GM18907 (cell line): ENCODE data around the gene ATP2C1.

Source experiments
- ATAC-seq: cut with Tn5 transposase; IDR thresholded peaks from one replicate; pipeline ENCODE4 v1.9.1; 2021; ENCODE audit warnings: mild to moderate bottlenecking, moderate library complexity; ENCODE audit not compliant: unreplicated experiment

Gene ATP2C1

DNA sequence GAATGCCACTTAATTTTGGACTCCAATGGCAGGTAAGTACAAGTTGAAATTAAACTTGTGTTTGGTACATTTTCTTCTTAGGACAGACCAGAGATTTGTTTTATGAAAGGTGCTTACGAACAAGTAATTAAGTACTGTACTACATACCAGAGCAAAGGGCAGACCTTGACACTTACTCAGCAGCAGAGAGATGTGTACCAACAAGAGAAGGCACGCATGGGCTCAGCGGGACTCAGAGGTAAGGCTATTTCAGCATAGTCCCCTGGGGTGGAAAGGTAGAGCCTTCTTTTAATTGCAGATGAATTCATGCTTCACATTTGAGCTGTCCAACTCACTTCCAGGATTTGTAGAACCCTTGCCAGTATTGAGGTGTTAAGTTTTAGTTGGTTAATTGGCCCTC, 81.4 kb downstream of the ATP2C1 start:
- ATAC-seq = no peak

DNA sequence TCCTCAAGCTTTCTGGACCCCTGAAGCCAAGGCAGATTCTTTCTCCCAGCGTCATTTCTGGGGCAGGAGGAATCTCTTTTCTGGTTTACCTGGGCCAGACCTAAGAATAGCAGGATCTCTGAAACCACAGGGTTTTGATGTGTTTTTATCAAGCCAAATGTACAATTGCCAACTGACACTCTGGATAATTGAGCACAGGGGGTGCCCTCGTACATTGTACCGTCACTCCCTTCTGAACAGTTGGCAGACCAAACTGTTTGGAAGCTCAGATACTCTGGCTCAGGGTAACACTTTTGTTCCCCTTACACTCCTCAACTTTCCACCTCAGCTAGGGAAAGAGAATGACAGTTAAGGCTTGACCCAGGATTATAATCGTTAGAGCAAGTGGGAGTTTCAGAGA, 82.8 kb downstream of the ATP2C1 start:
- ATAC-seq = no peak

DNA sequence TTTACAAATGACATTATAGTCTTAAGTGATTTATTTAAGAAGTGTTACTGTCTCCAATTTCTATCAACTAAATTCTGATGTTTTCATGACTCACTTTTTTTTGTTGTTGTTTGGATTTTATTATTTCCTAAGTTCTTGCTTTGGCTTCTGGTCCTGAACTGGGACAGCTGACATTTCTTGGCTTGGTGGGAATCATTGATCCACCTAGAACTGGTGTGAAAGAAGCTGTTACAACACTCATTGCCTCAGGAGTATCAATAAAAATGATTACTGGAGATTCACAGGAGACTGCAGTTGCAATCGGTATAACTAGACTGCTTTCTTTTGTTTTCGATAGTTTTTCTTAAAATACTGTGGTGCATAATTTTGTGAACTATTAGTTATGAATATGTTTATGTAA, 85.2 kb downstream of the ATP2C1 start:
- no peak for ATAC-seq

DNA sequence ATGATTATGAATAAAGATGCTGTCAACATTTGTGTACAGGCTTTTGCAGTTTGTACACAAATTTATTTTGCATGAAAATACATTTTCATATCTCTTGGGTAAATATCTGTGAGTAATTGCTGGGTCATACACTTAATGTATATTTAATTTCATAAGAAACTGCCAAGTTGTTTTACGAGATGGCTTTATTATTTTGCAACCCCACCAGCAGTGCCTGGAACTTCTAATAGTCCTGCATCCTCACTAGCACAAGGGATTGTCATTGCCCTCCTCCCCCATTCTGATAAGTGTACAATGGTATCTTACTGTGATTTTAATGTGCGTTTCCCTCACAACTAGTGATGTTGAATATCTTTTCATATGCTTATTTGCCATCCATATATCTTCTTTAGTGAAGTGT, 87.6 kb downstream of the ATP2C1 start:
- ATAC-seq = no peak

DNA sequence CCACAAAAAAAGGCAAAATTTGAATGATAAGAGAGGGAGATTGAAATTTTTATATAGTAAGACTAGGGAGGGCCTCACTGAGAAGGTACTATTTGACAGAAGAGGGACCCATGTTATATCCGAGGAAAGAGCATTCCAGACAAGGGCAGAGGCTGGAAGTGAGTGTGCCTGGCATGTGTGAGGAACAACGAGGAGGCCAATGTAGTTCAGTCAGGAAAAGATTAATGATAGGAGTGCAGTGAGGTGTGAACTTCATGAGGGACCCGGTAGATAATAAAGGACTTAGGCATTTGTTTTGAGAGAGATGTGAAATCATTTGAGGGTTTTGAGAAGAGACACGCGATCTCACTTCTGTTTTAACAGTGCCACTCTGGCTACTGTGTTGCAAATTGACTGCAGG, 96.4 kb downstream of the ATP2C1 start:
- ATAC-seq = no peak

DNA sequence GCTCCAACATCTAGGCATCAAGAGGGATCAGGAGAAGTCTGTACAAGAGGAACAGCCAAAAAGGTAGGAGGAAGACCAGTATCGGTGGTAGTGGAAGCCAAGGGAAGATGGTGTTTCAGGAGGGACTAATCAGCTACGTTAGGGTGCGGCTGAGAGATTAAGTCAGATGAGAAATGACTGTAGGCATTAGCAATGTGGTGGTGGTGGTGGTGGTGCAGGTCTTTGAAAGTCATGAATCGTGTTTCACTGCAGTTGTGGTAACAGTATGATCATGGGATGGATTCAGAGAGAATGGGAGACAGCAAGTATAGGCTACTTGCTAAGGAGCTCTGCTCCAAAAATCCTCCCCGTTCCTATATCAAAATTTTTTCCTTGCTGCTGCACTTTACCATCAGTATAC, 97.2 kb downstream of the ATP2C1 start:
- no peak for ATAC-seq

DNA sequence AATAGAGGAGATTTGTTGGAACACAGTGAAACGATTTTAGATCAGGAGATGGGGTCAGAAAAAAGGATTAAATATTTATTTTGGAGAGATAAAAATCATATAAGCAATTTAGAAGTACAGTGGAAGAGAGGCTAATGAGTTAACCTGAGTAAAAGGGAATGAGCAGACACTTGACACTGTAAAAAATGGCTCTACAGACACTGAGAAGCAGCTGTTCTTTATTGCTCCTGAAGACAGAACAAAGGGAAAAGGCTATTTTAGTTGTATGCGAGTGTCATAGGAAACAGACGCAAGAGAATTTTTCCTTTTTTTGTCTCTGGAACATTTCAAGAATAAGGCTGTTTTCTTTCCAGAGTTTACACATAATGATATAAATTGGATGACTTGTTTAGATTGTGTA, 98.5 kb downstream of the ATP2C1 start:
- ATAC-seq = no peak

DNA sequence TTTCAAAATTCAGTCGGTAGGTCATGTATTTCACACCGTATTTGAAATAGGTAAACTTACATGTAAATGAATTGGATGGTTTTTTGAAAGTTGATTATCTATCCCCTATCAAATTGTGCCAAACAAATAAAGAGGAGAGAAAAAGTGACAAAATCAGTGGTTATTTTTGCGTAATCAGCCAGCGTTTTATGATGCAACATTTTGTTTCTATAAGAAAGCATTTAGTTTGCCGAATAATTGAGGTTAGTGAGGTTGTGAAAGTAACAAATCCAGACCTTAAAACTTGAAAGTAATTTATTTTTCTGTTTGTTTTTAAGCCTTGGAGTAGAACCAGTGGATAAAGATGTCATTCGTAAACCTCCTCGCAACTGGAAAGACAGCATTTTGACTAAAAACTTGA, 103.4 kb downstream of the ATP2C1 start:
- ATAC-seq = no peak

DNA sequence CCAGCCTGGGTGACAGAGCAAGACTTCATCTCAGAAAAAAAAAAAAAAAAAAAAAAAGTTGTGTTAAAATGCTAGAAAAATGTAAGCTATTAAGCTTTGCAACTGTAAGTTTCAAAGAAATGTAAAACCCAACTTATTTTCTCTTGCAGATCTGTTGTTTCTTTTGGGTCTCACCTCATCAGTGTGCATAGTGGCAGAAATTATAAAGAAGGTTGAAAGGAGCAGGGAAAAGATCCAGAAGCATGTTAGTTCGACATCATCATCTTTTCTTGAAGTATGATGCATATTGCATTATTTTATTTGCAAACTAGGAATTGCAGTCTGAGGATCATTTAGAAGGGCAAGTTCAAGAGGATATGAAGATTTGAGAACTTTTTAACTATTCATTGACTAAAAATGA, 107.2 kb downstream of the ATP2C1 start:
- ATAC-seq = no peak

DNA sequence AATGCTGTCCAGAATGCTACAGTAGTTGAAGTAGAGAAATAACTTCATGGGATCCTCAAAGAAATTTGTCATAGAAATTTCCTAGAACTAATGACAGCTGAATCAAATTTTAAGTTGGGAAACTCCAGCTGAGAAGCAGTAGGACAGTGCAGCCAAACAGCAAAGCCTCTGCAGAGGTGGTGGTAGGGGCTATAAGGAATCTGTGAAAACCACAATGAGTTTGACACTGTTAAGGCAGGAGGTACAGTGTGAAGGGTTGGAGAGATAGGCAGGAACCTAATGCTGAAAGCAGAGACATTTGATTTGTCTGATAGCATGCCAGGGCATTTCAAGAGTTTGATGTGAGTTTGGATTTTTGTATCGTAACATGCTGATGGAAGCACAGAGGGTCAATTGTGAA, 110.7 kb downstream of the ATP2C1 start:
- ATAC-seq = no peak

DNA sequence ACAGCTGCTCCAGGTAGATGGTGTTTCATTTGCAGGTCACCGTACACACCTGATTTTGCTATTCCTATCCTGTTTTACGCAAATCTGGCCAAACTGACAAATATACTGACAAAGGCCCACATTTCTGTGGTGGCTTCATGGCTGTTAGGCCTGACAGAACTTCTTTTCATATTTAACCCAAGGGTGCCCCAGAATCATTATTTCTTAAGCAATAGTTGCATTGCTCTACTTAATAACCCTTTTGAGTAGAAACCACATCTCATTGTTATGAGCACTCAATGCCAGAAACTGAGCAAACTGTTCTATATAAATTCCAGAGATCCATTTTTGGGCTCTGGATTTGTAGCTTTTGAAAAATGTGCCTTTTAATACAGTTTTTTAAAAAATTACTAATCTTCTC, 113.4 kb downstream of the ATP2C1 start:
- ATAC-seq = no peak

DNA sequence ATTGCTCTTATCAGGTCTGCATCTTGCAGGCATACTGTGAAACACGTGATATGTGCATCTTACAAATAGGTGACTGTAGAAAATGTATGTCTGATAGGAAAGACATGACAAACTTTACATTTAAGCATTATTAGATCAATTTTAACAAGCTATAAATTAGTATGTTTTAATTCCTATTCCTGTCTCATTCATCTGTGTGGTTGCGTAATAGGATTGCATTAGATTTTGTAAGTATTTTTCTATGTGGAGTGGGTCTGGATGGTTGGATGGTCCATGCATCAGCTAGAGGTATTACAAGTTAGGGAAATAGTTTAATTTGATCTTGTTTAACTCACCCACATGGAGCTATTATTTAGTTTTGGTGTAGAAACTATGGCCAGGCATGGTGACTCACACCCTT, 113.9 kb downstream of the ATP2C1 start:
- no peak for ATAC-seq

DNA sequence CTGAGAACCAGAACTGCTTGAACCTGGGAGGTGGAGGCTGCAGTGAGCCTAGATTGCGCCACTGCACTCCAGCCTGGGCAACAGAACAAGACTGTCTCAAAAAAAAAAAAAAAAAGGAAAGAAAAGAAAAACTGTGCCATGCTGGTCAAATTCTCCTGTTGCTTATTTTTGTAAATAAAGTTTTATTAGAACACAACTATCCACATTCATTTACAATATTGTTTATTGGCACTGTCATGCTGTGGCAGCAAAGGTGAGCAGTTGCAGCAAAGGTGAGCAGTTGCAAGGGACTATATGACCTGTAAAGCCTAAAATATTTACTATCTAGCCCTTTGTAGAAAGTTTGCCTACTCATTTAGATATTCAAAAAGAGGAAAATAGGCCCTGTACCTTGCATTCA, 114.4 kb downstream of the ATP2C1 start:
- ATAC-seq = no peak

DNA sequence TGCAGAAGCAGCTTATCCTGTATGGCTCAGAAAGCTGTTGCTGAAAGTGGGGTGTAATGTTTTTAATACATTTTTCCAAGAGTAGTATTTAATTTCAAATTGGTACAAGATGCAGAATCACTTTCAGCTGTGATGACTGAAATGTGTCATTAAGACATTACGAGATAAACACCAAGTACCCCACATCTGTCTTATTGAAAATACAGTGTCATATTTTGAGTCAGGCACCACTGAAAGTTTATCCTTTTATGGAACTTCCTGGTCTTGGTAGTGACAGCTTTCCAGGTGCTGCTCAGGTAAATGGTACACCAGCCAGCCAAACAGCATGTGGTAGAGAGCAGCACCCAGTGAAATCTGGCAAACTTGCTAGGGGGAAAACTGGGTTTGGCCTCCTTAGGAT, 115.8 kb downstream of the ATP2C1 start:
- no peak for ATAC-seq

DNA sequence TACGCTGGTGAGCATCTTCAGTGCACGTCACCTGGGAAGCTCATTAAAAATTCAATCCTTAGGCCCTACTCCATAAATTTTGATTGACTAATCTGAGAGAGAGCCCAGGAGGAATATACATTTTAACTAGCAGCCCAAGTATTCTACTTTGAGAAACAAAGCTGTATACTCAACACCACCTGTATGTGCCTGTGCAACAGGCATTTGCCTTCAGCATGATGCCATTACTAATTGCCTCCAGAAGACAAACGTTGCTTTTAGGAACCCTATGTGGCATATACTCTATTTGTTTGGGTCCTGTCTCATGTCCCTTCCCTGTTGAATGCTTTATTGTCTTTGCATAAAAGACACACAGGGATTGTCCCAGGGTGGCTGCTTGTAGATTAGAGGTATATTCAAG, 125.1 kb downstream of the ATP2C1 start:
- no peak for ATAC-seq

DNA sequence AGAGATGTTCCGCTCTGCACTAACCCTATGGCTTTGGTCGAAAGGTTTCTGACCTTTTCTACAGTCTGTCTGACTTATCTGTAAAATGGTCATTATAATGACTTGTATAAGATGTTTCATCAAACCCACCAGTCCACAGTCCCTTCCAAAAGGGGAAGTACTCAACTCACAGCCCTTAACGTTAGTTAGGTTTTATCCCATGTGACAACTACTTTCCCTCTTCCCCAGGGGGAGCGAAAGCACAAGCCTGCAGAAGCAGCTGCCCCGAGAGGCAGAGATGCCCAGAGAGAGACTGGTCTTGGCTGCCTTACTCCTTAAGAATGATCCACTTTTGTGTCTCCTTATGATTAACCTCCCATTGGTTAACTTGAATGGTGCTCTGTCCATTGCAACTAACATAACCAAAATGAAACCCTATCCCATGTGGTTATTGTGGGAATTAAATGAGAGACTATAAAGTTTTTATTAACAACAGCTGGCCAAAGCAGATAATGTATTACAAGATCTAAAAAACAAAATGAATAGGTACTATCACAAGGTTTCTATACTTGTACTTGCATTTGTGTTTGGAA, 126.3 kb downstream of the ATP2C1 start:
- ATAC-seq = peak; percentile 67

DNA sequence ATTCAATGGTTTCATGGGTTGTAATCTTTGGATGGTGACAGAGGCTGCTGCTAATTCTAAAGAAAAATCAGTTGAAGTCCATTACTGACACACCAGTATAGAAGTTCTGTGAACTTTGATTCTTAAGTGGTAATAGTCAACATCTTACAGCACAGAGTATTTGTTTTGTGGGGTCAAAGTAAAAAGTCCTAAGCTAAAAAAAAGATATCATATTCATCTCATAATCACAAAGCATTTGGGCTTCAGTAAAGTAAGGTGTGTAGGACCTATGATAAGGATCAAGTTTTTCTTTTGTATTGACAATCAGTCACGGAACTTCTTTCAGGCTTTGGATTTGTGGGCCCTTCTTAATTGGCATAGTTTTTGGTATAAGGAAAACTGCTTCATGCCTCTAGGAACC, 131.7 kb downstream of the ATP2C1 start:
- ATAC-seq = no peak

DNA sequence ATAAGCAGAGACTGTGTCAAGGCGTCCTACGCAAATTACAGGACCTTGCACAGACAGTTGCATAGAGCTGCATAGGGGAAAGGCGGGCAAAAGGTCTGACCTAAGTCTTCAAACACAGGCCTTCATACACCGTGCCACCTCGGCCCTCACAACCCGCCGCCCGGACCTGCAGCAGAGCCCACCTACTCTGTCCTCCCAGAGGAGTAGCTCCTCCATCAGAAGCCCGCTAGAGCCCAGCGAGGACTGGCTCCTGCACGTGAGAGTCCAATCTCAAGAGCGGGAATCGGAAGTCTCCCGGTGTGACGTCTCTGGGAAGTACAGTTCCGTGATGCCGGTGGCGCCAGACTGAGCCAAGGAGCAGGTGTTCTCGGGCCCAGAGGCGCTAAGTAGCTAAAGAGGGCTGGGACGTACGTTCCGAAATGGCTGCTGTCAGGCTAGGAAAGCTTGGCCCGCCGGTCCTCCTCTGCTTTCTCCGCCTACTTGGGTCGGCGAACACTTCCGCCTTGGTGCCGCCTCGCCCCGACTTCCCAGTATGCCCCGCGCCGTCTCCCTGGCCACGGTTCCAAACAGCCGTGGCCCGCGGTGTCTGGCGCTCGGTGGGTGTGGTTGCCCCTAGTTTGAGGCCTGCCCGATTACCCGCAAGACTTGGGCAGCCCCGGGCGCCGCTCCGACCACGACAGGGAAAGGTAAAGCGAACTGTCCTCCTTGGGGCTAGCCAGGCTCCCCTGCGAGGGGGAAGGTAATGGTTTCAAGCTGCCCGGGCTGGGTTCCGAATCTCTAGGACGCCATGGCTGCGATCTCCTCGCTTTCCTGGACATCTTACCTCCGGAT, 132.7 kb downstream of the ATP2C1 start, which contains the start of the genes ASTE1 and NEK11:
Gene ASTE1 (minus strand): TSS at position 505 of the 831 bp plus-strand sequence. CDS start 1,519 bp downstream, outside the sequence.
Gene NEK11 (plus strand): TSS at position 557 of the 831 bp plus-strand sequence. CDS start 2,832 bp downstream, outside the sequence.
- peak; percentile 99 for ATAC-seq

DNA sequence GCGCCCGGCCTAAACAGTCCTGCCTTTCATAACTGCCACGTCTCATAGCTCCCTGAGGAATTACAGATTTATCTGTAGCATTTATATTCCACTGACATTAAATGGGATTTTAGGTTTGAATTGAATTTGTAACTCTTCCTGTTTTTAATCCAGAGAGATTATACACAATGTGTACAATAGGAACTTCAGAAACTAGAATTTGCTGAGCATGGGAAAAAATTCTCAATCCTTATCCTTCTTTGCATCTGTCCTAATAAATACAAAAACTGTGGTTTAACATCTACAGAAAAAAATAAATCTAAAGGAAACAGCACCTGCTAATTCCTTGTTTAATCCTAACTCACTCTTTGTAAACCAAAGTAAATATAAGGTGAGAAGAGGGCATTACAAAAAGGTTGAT, 135.0 kb downstream of the ATP2C1 start:
- no peak for ATAC-seq

DNA sequence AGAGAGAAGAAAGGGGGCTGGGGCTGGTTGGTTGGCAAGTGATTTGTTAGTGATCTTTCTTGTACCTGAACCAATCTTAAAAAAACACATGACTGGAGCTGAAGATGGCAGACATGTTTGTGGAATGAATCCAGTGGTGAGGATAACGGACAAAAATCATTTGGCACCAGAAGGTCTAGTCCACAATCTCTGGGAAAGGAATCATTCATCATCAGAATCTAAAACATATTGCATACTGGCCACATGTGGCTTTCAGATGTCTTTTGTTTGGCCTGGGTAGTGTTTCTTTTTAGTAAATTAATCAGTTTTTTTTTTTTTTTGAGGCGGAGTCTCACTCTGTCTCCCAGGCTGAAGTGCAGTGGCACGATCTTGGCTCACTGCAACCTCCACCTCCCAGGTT, 137.8 kb downstream of the ATP2C1 start:
- no peak for ATAC-seq

DNA sequence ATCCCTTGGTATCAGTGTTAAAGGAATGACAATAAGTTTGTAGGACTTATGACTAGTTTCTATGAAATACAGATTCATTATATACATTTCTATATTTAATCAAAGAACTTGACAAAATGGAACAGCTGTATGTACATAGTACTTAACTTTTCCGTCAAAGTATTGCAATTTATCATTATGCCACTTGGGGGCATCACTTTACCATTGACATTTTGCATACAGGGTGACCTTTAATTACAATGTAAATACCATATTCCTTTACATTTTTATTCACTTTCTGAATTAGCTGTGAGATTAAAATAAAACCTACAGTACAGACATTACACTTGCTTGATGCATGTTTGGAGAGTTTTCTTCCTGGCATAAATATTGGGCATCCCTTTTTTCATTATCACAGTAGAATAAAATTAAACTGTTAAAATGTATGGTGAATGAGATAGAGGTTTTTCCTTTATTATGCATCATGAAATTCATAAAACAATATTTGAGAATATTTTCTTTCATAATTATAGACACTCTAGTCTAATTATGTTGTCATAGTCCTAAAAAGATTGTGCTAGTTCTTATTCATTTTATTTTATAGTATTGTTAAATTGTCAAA, 139.7 kb downstream of the ATP2C1 start:
- ATAC-seq = no peak

DNA sequence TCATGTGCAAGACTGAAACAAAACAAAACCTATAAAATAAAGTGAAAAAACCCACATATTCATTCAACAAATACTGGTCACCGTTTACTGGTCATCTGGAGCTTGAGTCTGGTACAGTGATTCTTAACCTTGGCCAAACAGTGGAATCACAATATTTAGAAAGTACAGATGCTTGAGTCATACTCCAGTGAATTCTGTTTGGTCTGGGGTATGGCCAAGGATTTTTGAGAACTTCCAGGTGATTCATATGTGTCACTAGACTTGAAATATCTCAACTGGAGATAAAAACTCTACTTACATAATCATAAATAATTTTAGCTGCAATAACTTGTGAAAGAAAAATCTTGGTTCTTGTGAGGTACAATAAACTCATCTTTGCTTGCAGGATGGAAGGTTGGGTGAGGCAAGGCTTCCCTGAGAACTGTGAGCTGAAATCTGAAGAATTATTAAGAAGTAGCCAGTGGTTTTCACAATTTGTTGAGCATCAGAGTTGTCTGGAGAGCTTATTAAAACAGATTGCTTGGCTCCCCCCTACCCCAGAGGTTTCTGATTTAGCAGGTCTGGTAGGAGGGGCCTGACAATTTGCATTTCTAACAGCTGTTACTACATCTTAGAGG, 142.4 kb downstream of the ATP2C1 start:
- no peak for ATAC-seq
